H9 (cell line): ENCODE measurements around the gene KIF13A. TPM values are rescaled to one million over a fixed set of nuclear protein-coding genes. Genes with fewer than 3 reads are reported as not detected.

Experiments
- DNase-seq: peaks from one replicate; pipeline ENCODE4 v3.0.0-alpha.2; 2017
- H2AFZ ChIP-seq: one replicate; pipeline ENCODE4 v1.6.1; 2013; ENCODE audit warnings: mild to moderate bottlenecking, low read length, control low read depth, moderate library complexity
- H2AK5ac ChIP-seq: 2 replicates; pipeline ENCODE4 v1.6.1; 2013; ENCODE audit warnings: low read length, control low read depth, mixed read lengths; ENCODE audit not compliant: insufficient read length
- H2BK120ac ChIP-seq: one replicate; pipeline ENCODE4 v1.6.1; 2013; ENCODE audit warnings: low read depth, mild to moderate bottlenecking, low read length, control low read depth, inconsistent platforms; ENCODE audit not compliant: poor library complexity, severe bottlenecking
- H2BK12ac ChIP-seq: 2 replicates; pipeline ENCODE4 v1.6.1; 2013; ENCODE audit warnings: low read length, control low read depth, mixed read lengths, low read depth; ENCODE audit not compliant: insufficient read length
- H2BK15ac ChIP-seq: 2 replicates; pipeline ENCODE4 v1.6.1; 2013; ENCODE audit warnings: low read depth, low read length, control low read depth
- H2BK20ac ChIP-seq: one replicate; pipeline ENCODE4 v1.6.1; 2013; ENCODE audit warnings: low read depth, mild to moderate bottlenecking, low read length, control low read depth, inconsistent platforms; ENCODE audit not compliant: poor library complexity, severe bottlenecking
- H2BK5ac ChIP-seq: 2 replicates; pipeline ENCODE4 v1.6.1; 2013; ENCODE audit warnings: low read length, control low read depth, mixed read lengths; ENCODE audit not compliant: insufficient read length
- H3K14ac ChIP-seq: 2 replicates; pipeline ENCODE4 v1.6.1; 2013; ENCODE audit warnings: low read length, control low read depth; ENCODE audit not compliant: insufficient read depth
- H3K18ac ChIP-seq: 2 replicates; pipeline ENCODE4 v1.6.1; 2013; ENCODE audit warnings: low read depth, mild to moderate bottlenecking, mixed read lengths, low read length, control low read depth; ENCODE audit not compliant: insufficient read length
- H3K23ac ChIP-seq: 2 replicates; pipeline ENCODE4 v1.6.1; 2013; ENCODE audit warnings: low read length, control low read depth, mixed read lengths, low read depth; ENCODE audit not compliant: insufficient read length
- H3K23me2 ChIP-seq: 2 replicates; pipeline ENCODE4 v1.6.1; 2013; ENCODE audit warnings: low read depth, mild to moderate bottlenecking, mixed read lengths, low read length, control low read depth; ENCODE audit not compliant: insufficient read length, poor library complexity, severe bottlenecking
- H3K27ac ChIP-seq: 2 replicates; pipeline ENCODE4 v1.5.1; 2013; ENCODE audit warnings: low read length, control low read depth, mixed read lengths, low read depth; ENCODE audit not compliant: insufficient read length
- H3K27me3 ChIP-seq: 2 replicates; pipeline ENCODE4 v1.6.1; 2013; ENCODE audit warnings: low read length, control low read depth, inconsistent platforms; ENCODE audit not compliant: insufficient read depth
- H3K4ac ChIP-seq: 2 replicates; pipeline ENCODE4 v1.6.1; 2013; ENCODE audit warnings: low read depth, mild to moderate bottlenecking, control low read depth, inconsistent platforms, low read length, moderate library complexity
- H3K4me1 ChIP-seq: 2 replicates; pipeline ENCODE4 v1.6.1; 2013; ENCODE audit warnings: low read length, control low read depth, inconsistent platforms; ENCODE audit not compliant: insufficient read depth
- H3K4me2 ChIP-seq: 2 replicates; pipeline ENCODE4 v1.6.1; 2013; ENCODE audit warnings: low read length, control low read depth, mixed read lengths; ENCODE audit not compliant: insufficient read length, insufficient read depth
- H3K56ac ChIP-seq: 2 replicates; pipeline ENCODE4 v1.6.1; 2013; ENCODE audit warnings: low read depth, mild to moderate bottlenecking, mixed read lengths, low read length, control low read depth; ENCODE audit not compliant: insufficient read length
- H3K79me1 ChIP-seq: 2 replicates; pipeline ENCODE4 v1.6.1; 2013; ENCODE audit warnings: low read depth, mild to moderate bottlenecking, moderate library complexity, low read length, control low read depth, inconsistent platforms; ENCODE audit not compliant: insufficient read depth, poor library complexity, severe bottlenecking
- H3K79me2 ChIP-seq: 2 replicates; pipeline ENCODE4 v1.6.1; 2013; ENCODE audit warnings: low read length, control low read depth, inconsistent platforms; ENCODE audit not compliant: insufficient read depth
- H3K9ac ChIP-seq: 2 replicates; pipeline ENCODE4 v1.6.1; 2013; ENCODE audit warnings: low read length, control low read depth, mixed read lengths; ENCODE audit not compliant: insufficient read length; ENCODE audit errors: extremely low read depth
- H3K9me3 ChIP-seq: one replicate; pipeline ENCODE4 v1.6.1; 2013; ENCODE audit warnings: low read depth, low read length, inconsistent platforms; ENCODE audit not compliant: control insufficient read depth
- H3T11ph ChIP-seq: one replicate; pipeline ENCODE4 v1.6.1; 2013; ENCODE audit warnings: mild to moderate bottlenecking, low read length, control low read depth, inconsistent platforms
- H4K20me1 ChIP-seq: one replicate; pipeline ENCODE4 v1.6.1; 2013; ENCODE audit not compliant: control insufficient read depth, insufficient read length, insufficient read depth
- H4K5ac ChIP-seq: 2 replicates; pipeline ENCODE4 v1.6.1; 2013; ENCODE audit warnings: low read depth, mild to moderate bottlenecking, mixed read lengths, low read length, control low read depth; ENCODE audit not compliant: insufficient read length
- H4K8ac ChIP-seq: replicated peaks from 2 replicates; pipeline ENCODE4 v1.6.1; 2013; ENCODE audit warnings: low read length, control low read depth, mixed read lengths, low read depth; ENCODE audit not compliant: insufficient read length
- H4K91ac ChIP-seq: 2 replicates; pipeline ENCODE4 v1.6.1; 2013; ENCODE audit warnings: low read depth, mild to moderate bottlenecking, moderate library complexity, mixed read lengths, low read length, control low read depth; ENCODE audit not compliant: insufficient read length
- H3K27ac Mint-ChIP-seq, 3 experiments: 2 replicates in 2 of 3; 3 replicates in 1 of 3; pipeline ENCODE4 v1.8.0; 2020 to 2021; ENCODE audit warnings: mixed read lengths in 3 of 3, mild to moderate bottlenecking in 1 of 3, moderate library complexity in 1 of 3
- H3K27me3 Mint-ChIP-seq: 2 replicates; pipeline ENCODE4 v1.8.0; 2021; ENCODE audit warnings: low read depth, mild to moderate bottlenecking, moderate library complexity, mixed read lengths
- H3K36me3 Mint-ChIP-seq, 3 experiments: 2 replicates in 2 of 3; 3 replicates in 1 of 3; pipeline ENCODE4 v1.8.0; 2020 to 2021; ENCODE audit warnings: low read depth in 3 of 3, mixed read lengths in 3 of 3; ENCODE audit not compliant: insufficient read depth in 1 of 3
- H3K4me1 Mint-ChIP-seq, 2 experiments: 2 replicates each; pipeline ENCODE4 v1.8.0; 2020; ENCODE audit warnings: mixed read lengths in 2 of 2
- H3K4me3 Mint-ChIP-seq, 2 experiments: 2 replicates in 1 of 2; 3 replicates in 1 of 2; pipeline ENCODE4 v1.8.0; 2020 to 2021; ENCODE audit warnings: mild to moderate bottlenecking in 2 of 2, mixed read lengths in 2 of 2, moderate library complexity in 1 of 2
- H3K9me3 Mint-ChIP-seq, 2 experiments: 2 replicates in 1 of 2; 3 replicates in 1 of 2; pipeline ENCODE4 v1.8.0; 2020; ENCODE audit warnings: mild to moderate bottlenecking in 2 of 2, mixed read lengths in 2 of 2, moderate library complexity in 1 of 2
- whole genome bisulfite sequencing: extraction: QIAGEN DNeasy Blood & Tissue Kit; methylation state at CpG from one replicate; pipeline ENCODE4 v1.1.7; 2013; ENCODE audit warnings: missing lambda C conversion rate, low lambda C conversion rate, mixed read lengths; ENCODE audit not compliant: insufficient read length; ENCODE audit errors: extremely low coverage; 5-methylcytosine and 5-hydroxymethylcytosine counted together
- total RNA-seq: library from RNA; stranded (reverse); gene quantifications from 2 replicates; pipeline ENCODE4 v1.2.1, GENCODE V29; 2021
- TF ChIP-seq, protein P1 (sequence below): fragments of 200-600 bp; sonication (generic); conservative IDR thresholded peaks from 3 replicates; pipeline ENCODE4 v1.8.0; 2021; ENCODE audit warnings: antibody characterized with exemption, mild to moderate bottlenecking

The KIF13A gene
- total RNA-seq, 1 experiment from 2014 or later, result 38.2 TPM

DNA sequence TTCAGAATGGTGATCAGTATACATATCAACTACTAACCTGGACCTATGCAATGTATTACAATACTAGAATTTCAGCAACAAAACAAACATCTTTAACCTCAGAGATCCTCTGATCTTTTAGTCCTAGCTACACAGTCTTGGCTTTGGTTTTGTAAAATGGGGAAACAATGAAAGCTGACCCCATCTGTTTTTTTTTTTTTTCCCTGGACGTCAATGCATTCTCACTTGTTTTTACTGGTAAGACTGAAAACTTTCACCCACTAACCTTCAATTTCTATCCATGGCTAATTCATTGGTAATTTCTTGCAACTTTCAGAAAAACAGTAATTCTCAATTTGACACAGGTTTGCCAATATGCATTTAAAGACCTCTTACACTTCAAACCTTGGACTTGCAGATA is 3.0 kb downstream of the KIF13A start:
- H3K9me3 Mint-ChIP-seq, result no peaks in the 10 kb centered on the region
- Histone ChIP-seq H2BK12ac (no peak overlapping the region), H3K79me2 (peaks cover 2% of the 10 kb centered on the region; the same call in 1 of the 2 replicates), H2AK5ac (no peak overlapping the region), H3K27me3 (no peaks in the 10 kb centered on the region), H3K9me3 (no peaks in the 10 kb centered on the region), H3K23me2 (peaks cover 11% of the 10 kb centered on the region), H3K23ac (no peak overlapping the region), H2BK5ac (no peak overlapping the region), H4K8ac (no peak overlapping the region), H4K5ac (no peak overlapping the region), H3K18ac (no peak overlapping the region), H3K4me2 (no peak overlapping the region), H4K91ac (no peak overlapping the region), H3T11ph (no peak overlapping the region), H2AFZ (no peak overlapping the region), H3K56ac (no peak overlapping the region), H4K20me1 (no peaks in the 10 kb centered on the region), H3K79me1 (no peaks in the 10 kb centered on the region), H3K14ac (no peak overlapping the region), H3K27ac (no peak overlapping the region), H2BK15ac (no peak overlapping the region), H2BK20ac (no peak overlapping the region), H3K4ac (no peak overlapping the region), H3K9ac (no peak overlapping the region), H2BK120ac (no peak overlapping the region), H3K4me1 (peaks cover 3% of the 10 kb centered on the region)
- WGBS, result no CpG with 5 or more reads among the region's 1 CpG
- H3K27ac Mint-ChIP-seq, result peak overlapping the region in 1 of 3 experiments; percentile 29; a peak in 1 of 7 replicates
- peaks cover 40 to 48% of the 10 kb centered on the region in 2 experiments for H3K4me1 Mint-ChIP-seq
- no peak for DNase-seq
- peaks cover 10% of the 10 kb centered on the region for H3K27me3 Mint-ChIP-seq
- peak overlapping the region in 1 of 2 experiments; percentile 19; a peak in 1 of 5 replicates for H3K4me3 Mint-ChIP-seq
- peaks cover 4 to 19% (median 10%) of the 10 kb centered on the region in 3 experiments; a peak in 4 of 7 replicates for H3K36me3 Mint-ChIP-seq
- TF ChIP-seq, protein P1, sequence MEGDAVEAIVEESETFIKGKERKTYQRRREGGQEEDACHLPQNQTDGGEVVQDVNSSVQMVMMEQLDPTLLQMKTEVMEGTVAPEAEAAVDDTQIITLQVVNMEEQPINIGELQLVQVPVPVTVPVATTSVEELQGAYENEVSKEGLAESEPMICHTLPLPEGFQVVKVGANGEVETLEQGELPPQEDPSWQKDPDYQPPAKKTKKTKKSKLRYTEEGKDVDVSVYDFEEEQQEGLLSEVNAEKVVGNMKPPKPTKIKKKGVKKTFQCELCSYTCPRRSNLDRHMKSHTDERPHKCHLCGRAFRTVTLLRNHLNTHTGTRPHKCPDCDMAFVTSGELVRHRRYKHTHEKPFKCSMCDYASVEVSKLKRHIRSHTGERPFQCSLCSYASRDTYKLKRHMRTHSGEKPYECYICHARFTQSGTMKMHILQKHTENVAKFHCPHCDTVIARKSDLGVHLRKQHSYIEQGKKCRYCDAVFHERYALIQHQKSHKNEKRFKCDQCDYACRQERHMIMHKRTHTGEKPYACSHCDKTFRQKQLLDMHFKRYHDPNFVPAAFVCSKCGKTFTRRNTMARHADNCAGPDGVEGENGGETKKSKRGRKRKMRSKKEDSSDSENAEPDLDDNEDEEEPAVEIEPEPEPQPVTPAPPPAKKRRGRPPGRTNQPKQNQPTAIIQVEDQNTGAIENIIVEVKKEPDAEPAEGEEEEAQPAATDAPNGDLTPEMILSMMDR, result no peak
